Measurements from ENCODE around the gene GRIN2A. TPM values are rescaled to one million over a fixed set of nuclear protein-coding genes. Genes with fewer than 3 reads are reported as not detected.

GRIN2A gene
- total RNA-seq, 4 donors from 2014 or later: 0.13 to 1.2 (median 0.30) TPM

- DNase-seq (ENCODE audit: low spot score): no peak
- ATAC-seq (ENCODE audit: low FRiP score): no peak
- no peak for TF ChIP-seq CTCF (IDR thresholded peaks at IDR 0.05)
Measured at GRCh38 chr16:10031955-10032354, 150.3 kb downstream of the GRIN2A start.

- no peak for ATAC-seq (ENCODE audit: low FRiP score)
- TF ChIP-seq CTCF (IDR thresholded peaks at IDR 0.05): no peak
- no peak for DNase-seq (ENCODE audit: low spot score)
Measured at GRCh38 chr16:10031473-10031872, 150.8 kb downstream of the GRIN2A start.

- ATAC-seq (ENCODE audit: low FRiP score): no peak
- no peak for TF ChIP-seq CTCF (IDR thresholded peaks at IDR 0.05)
- no peak for DNase-seq (ENCODE audit: low spot score)
Measured at GRCh38 chr16:10028644-10029043, 153.6 kb downstream of the GRIN2A start.

- ATAC-seq (ENCODE audit: low FRiP score) (no peak), DNase-seq (ENCODE audit: low spot score) (no peak)
- TF ChIP-seq CTCF (IDR thresholded peaks at IDR 0.05): no peak
Measured at GRCh38 chr16:10027553-10027952, 154.7 kb downstream of the GRIN2A start.

- ATAC-seq (ENCODE audit: low FRiP score) (no peak), DNase-seq (ENCODE audit: low spot score) (no peak)
- no peak for TF ChIP-seq CTCF (IDR thresholded peaks at IDR 0.05)
Measured at GRCh38 chr16:10026593-10026992, 155.6 kb downstream of the GRIN2A start.

GRCh38 chr16:10022098-10022497 is 160.1 kb downstream of the GRIN2A start:
- TF ChIP-seq CTCF (IDR thresholded peaks at IDR 0.05): no peak
- ATAC-seq (ENCODE audit: low FRiP score): no peak
- DNase-seq (ENCODE audit: low spot score): no peak

- DNase-seq (ENCODE audit: low spot score): no peak
- ATAC-seq (ENCODE audit: low FRiP score): no peak
- TF ChIP-seq CTCF (IDR thresholded peaks at IDR 0.05): no peak
Measured at GRCh38 chr16:10020866-10021265, 161.4 kb downstream of the GRIN2A start.

All from omental fat pad (tissue), 4 donors.